Measurements from ENCODE around the gene PHLDB1.
"Not testable (repeated sequence)": the region's sequence is repeated elsewhere in the genome, so short reads cannot be mapped to it uniquely, and the experiment has no call there.

The PHLDB1 gene

DNA sequence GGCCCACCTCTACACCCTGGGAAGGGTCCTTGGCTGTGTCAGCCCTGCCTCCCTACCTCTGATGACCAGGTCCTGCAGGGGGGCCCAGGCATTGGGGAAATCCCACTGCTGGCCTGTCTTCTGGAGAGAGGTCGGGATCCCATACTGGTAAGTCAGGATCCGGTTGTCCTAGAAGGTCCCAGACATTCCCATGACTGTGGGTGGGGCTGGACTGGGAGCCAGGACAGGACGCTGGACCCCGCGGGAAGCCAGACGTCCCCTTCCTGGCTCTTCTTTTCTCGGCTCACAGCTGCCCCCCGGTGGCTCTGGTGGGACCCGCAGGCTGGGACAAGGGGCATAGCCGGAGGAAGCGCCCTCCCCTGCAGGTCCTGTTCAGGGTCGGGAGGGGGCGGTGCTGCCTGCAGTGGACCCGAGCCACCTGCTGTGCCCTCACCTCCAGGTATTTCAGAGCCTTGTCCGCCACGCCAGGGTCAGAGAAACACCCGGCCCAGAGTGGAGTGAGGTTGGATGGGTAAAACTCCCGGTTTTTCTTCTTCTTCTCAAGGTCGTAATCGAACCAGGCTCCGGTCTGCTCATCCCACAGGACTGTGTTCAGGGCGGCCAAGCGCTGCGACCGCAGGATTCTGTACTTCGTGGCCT, 52.0 kb downstream of the PHLDB1 start:
- peak; percentile 89 for DNase-seq (ENCODE audit: low read depth)

- no peak for DNase-seq (ENCODE audit: low read depth)
Measured at GRCh38 chr11:118659953-118660680, 52.7 kb downstream of the PHLDB1 start.

DNA sequence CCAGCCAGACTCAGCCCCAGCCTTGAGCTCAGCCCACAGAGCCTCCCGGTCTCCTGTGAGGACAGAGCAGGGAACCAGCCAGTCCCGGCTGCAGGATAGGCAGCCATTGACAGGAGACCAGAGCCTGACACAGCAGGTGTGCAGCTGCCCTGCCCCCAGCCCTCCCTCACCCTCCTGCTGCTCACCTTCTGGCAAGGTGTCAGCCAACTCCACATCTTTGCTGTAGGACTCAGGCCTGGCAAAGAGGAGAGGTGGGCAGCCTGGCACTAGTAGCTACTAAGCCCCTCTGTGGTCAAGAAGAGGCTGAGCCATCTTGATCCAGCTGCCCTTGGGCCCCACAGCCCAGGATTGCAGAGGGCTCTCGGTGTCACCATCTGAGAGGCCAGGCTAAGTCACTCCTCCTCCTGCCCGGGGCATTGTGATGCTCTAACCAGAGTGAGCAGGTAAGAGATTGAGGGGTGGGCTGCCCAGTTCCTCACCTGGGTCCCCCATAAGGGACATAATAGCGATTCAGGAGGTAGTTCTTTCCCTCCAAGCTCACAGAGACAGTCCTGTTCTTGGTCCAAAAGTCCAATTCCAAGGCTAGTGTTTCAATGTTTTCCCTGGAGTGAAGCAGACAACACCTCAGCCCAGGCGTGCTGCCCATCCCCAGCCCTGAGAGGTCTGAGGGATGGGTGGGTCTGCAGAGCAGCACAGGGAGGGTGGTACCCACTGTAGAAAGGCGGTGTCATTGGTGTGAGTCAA, 53.4 kb downstream of the PHLDB1 start:
- DNase-seq (ENCODE audit: low read depth) = no peak

DNA sequence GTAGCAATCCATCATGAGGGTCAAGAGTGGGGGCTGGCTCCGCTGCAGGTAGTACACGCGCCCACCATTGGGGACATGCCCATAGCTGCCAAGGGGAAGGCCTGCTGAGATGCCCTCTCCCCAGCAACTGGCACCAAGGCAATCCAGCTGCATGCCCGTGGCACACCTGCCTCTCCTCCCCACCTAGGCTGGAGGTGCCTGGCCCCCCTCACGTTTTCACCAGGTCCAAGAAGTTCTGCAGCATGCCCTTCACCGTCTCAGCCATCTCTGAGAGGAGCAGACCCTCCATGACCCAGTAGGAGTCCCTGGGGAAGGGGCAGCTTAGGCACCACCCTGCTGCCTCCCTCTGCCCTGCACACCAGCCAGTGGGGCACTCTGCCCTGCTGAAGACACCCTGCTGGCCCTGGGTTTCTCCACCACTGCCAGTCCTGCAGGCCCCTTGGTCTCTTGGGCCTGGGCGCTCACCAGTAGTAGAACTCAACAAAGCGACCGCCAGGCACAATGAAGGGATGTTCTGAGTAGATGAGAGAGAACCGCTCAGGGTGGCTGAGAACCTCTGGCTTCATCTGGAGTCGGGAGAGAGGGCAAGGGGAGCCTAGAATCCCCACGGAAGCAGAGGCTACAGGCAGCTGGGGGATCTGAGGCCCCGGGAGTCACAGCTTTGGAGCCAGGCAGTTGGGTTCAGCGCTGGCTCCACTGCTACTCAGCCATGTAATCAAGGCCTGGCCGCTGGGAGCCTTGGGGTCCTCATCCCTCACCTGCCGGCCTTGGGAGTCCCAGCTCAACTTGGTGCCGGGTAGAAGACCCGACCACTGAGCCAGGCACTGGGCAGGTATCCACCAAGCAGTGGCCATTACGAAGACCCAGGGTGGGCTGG, 54.2 kb downstream of the PHLDB1 start:
- no peak for DNase-seq (ENCODE audit: low read depth)

- no peak for DNase-seq (ENCODE audit: low read depth)
Measured at GRCh38 chr11:118662401-118663271, 55.2 kb downstream of the PHLDB1 start.

GRCh38 chr11:118663381-118663780, 56.0 kb downstream of the PHLDB1 start:
- no peak for DNase-seq (ENCODE audit: low read depth)

- no peak for DNase-seq (ENCODE audit: low read depth)
Measured at GRCh38 chr11:118663902-118664301, 56.5 kb downstream of the PHLDB1 start.

DNA sequence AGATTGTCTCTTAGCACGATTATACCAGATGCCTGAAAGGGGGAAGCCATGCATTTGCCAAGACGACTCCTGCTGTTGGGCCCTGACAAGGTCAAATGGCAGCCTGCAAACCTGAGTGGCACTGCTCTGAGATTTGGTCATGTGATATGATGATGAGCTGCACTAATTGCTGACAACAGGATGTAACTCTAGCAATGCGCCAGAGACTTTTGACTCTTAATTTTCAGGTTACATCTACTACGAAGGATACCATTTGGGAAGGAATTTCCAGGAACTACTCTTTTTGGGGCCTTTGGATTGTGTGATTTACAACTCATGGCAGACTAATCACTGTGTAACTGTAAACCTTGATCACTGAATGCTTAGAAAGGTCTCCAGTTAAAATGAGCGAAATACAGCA, 59.0 kb downstream of the PHLDB1 start:
- no peak for DNase-seq (ENCODE audit: low read depth)

DNA sequence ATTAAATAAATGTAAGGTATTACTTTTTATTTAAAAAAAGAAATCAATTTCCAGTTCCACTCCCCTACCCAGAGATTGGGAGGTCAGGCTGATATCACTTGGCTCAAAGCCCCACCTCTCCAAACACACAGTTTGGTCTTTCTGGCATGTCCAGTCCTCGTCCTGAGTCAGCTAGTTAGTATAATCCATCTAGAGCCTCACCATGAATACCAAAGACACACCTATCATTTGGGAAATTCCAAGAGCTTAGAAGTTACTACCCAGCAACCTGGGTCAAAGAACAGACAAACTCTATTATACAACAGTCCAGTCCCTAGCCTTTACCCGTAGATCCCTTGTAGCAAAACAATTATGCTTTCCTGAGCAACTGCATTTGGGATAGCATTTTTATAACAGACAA, 62.6 kb downstream of the PHLDB1 start:
- no peak for DNase-seq (ENCODE audit: low read depth)

DNA sequence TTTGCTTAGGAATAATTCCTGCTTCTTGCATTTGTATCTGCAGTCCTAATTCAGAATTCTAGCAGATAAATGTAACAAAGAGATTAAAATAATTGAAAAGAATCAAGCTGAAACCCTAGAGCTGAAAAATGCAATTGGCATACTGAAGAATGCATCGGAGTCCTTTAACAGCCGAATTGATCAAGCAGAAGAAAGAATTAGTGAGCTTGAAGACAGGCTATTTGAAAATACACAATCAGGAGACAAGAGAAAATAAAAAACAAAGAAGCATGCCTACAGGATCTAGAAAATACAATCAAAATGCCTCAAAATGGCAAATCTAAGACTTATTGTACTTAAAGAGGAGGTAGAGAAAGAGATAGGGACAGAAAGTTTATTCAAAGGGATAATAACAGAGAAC, 63.8 kb downstream of the PHLDB1 start:
- DNase-seq (ENCODE audit: low read depth) = no peak

DNA sequence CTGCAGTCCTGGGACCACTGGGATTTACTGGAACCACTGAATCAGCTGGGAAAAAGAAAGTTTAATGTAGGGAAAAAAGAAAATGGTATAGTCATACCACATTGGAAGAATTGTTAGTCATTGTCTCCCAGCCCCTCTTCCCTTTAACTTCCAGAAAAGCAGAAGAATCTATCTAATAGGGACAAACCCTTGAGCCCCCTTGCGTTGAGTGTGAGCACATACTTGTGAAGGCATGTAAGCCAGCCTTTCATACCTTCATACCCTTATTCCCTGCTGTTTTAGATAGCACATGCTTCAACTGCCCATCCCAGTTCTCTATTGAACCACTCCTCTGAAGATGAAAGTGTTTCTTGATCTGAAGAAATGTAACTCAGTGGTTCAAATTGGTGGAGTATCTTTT, 65.4 kb downstream of the PHLDB1 start:
- no peak for DNase-seq (ENCODE audit: low read depth)

DNA sequence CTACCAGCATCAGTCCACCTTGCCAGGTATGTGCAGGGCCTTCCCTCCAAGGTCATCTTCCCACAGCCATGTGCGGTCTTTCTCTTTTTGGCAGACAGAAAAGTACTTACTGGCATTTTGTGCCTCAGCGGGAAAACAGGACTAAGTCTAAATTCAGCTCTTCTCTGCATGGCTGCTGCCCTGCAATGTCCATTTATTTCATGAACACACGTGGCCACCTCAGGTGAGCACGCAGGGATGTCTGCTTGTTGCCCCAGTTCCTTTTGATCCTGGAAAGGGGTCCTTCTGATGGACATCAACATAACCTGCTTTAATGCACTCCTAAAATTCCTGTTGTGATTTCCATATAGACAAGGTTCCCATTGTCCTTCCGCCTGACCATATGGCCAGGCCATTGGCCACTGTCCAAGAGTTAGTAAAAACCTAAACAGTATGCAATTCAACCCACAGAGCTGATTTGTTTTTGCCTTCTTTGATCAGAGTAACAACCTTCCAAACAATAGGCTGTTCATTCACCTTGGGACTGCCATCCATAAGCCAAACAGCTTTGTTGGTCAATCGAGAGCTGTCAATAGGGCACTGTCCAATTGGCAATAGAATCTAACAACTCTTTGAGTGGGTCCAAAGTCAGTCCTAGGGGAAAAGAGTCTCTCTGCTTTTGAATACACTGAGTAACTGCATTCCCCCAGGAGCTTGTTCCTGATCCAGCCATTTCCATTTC, 66.1 kb downstream of the PHLDB1 start:
- DNase-seq (ENCODE audit: low read depth) = no peak

DNA sequence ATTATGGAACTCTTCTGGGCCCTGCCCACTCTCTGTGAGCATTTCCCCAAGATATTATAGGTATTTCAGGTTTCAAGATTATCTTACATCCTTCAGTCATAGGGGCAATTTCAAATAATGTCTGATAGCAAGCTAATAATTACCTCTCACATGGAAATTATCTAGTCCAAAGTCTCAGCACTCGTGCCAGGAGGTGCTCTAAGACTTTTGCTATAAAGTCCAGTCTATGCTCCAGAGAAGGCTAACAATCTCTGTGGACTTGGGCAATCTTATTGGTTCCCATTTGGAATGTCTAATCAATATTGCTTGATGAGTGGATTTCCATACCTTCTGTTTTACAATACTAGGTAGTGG, 66.6 kb downstream of the PHLDB1 start:
- DNase-seq (ENCODE audit: low read depth) = no peak

GRCh38 chr11:118677977-118678376, 70.6 kb downstream of the PHLDB1 start:
- DNase-seq (ENCODE audit: low read depth) = no peak

- not testable (repeated sequence) for DNase-seq (ENCODE audit: low read depth)
Measured at GRCh38 chr11:118678908-118679307, 71.5 kb downstream of the PHLDB1 start.

- no peak for DNase-seq (ENCODE audit: low read depth)
Measured at GRCh38 chr11:118679483-118679882, 72.1 kb downstream of the PHLDB1 start, which contains the start of gene TREH. TSS of gene TREH (minus strand) at chr11:118679650. CDS start at chr11:118679627, 23 bp downstream.

DNA sequence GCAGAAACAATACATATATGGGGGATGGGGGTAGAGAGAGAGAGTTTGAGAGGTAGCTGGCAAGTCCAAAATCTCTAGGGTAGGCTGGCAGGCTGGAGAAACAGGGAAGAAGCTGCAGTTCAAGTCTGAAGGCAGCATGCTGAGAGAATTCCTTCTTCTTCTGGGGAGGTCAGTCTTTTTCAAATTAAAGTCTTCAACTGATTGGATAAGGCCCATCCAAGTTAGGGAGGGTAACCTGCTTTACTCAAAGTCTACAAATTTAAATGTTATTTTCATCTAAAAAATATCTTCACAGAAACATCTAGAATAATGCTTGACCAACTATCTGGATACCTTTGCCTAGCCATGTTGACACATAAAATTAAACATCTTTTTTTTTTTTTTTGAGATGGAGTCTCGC, 75.0 kb downstream of the PHLDB1 start:
- no peak for DNase-seq (ENCODE audit: low read depth)

DNA sequence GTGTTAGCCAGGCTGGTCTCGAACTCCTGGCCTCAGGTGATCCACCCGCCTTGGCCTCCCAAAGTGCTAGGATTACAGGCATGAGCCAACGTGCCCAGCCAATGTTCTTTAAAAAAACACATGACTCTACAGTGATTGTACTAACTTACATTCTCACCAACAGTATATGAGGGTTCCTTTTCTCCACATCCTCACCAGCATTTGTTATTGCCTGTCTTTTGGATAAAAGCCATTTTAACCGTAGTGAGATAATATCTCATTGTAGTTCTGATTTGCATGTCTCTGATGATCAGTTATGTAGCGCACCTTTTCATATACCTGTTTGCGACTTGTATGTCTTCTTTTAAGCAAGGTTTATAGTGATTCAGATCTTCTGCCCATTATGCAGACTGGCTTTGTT, 75.5 kb downstream of the PHLDB1 start:
- DNase-seq (ENCODE audit: low read depth) = not testable (repeated sequence)

DNA sequence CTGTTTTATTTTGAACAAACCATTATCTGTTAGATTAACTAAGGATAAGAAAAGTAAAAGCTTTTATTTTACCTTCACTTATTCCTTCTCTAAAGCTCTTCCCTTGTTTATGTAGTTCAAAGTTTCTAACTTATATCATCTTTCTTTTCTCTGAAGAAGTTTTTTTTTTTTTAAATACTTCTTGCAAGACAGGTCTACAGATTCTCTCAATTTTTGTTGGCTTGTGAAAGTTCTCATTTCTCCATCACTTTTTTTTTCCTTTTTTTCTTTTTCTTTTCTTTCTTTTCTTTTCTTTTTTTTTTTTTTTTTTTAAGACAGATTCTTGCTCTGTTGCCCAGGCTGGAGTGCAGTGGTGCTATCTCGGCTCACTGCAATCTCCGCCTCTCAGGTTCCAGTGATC, 76.8 kb downstream of the PHLDB1 start:
- no peak for DNase-seq (ENCODE audit: low read depth)

GRCh38 chr11:118687906-118688305, 80.5 kb downstream of the PHLDB1 start:
- DNase-seq (ENCODE audit: low read depth) = no peak

Measured in activated T-cell treated with anti-CD3 and anti-CD28 coated beads for 1 hour (primary cell).